GM18951 (cell line): ENCODE measurements around the gene PRKN.

Experiments
- POLR2A ChIP-seq: IDR thresholded peaks from 4 replicates; pipeline ENCODE4 v1.6.1; 2011; ENCODE audit warnings: mild to moderate bottlenecking; ENCODE audit not compliant: insufficient read length, insufficient read depth; ENCODE audit errors: extremely low read depth
- in situ Hi-C: fragments of 300-500 bp; cut with MboI; formaldehyde crosslinking; loops from one replicate; pipeline ENCODE4 v1.12.0; 2022; ENCODE audit warnings: low sequenced_read_pairs, mixed read lengths, inconsistent platforms; ENCODE audit not compliant: unreplicated experiment

Gene PRKN

GRCh38 chr6:161788531-161788930, 939.0 kb downstream of the PRKN start:
- no peak for TF ChIP-seq POLR2A
- in situ Hi-C loops: no loop called here

GRCh38 chr6:161772176-161772575, 955.4 kb downstream of the PRKN start:
- no peak for TF ChIP-seq POLR2A
- in situ Hi-C loops: no loop called here

GRCh38 chr6:161761966-161762365, 965.6 kb downstream of the PRKN start:
- TF ChIP-seq POLR2A: no peak
- in situ Hi-C loops: no loop called here

- in situ Hi-C loops: no loop called here
Observed at GRCh38 chr6:161755080-161755479, 972.5 kb downstream of the PRKN start.

GRCh38 chr6:161750686-161751085, 976.9 kb downstream of the PRKN start:
- in situ Hi-C loops: no loop called here
- no peak for TF ChIP-seq POLR2A

More at GRCh38 chr6:161755080-161755479, 972.5 kb downstream of the PRKN start:
- TF ChIP-seq POLR2A: no peak

GRCh38 chr6:161749576-161749975, 978.0 kb downstream of the PRKN start:
- TF ChIP-seq POLR2A: no peak
- in situ Hi-C loops: no loop called here

- in situ Hi-C loops: no loop called here
- TF ChIP-seq POLR2A: no peak
Observed at GRCh38 chr6:161748535-161749416, 978.8 kb downstream of the PRKN start.

GRCh38 chr6:161747506-161747905, 980.1 kb downstream of the PRKN start:
- no peak for TF ChIP-seq POLR2A
- in situ Hi-C loops: no loop called here

GRCh38 chr6:161745594-161746141, 981.9 kb downstream of the PRKN start:
- in situ Hi-C loops: no loop called here
- no peak for TF ChIP-seq POLR2A

GRCh38 chr6:161745128-161745527, 982.4 kb downstream of the PRKN start:
- TF ChIP-seq POLR2A: no peak
- in situ Hi-C loops: no loop called here

GRCh38 chr6:161744211-161745067, 983.1 kb downstream of the PRKN start:
- TF ChIP-seq POLR2A: no peak

GRCh38 chr6:161743509-161744178, 983.9 kb downstream of the PRKN start:
- TF ChIP-seq POLR2A: no peak
- in situ Hi-C loops: no loop called here

More at GRCh38 chr6:161744211-161745067, 983.1 kb downstream of the PRKN start:
- in situ Hi-C loops: no loop called here

- no peak for TF ChIP-seq POLR2A
- in situ Hi-C loops: no loop called here
Observed at GRCh38 chr6:161740486-161740885, 987.1 kb downstream of the PRKN start.
